Muscle of leg (tissue), 9 donors: ENCODE data around the gene FBXO42. TPM values are rescaled to one million over a fixed set of nuclear protein-coding genes. Genes with fewer than 3 reads are reported as not detected.

ENCODE experiments used
- polyA plus RNA-seq, 8 donors: library from polyadenylated mRNA; unstranded; fragments of 120-200 nt; gene quantifications; one replicate each; pipeline versions ENCODE4 v1.2.1 to v1.2.3, GENCODE V29; 2013; ENCODE audit warnings: inconsistent platforms in 1 of 8, low replicate concordance in 1 of 8; ENCODE audit not compliant: insufficient read length in 8 of 8, insufficient read depth in 1 of 8
- total RNA-seq: library from RNA; stranded (reverse); fragments of 120-200 nt; gene quantifications from one replicate; pipeline ENCODE4 v1.2.4, GENCODE V29; 2013

Gene FBXO42
- total and polyA plus RNA-seq, 9 donors = 14.8 to 21.0 (median 16.5) TPM

Other genes starting within 250 kb of the FBXO42 start
- gene EPHA2, start 196.4 kb downstream of the FBXO42 start, total RNA-seq = 3.3 TPM
- 1 to 10 TPM; 4.8 to 9.8 (median 7.0) TPM for gene EPHA2, start 196.4 kb downstream of the FBXO42 start, polyA plus RNA-seq
- 1.3 TPM for gene ARHGEF19, start 139.8 kb downstream of the FBXO42 start, total RNA-seq
- 1 to 10 TPM; 2.4 to 9.2 (median 3.1) TPM for gene ARHGEF19, start 139.8 kb downstream of the FBXO42 start, polyA plus RNA-seq
- gene CPLANE2, start 115.3 kb downstream of the FBXO42 start, total RNA-seq = 2.7 TPM
- 1 to 10 TPM; 1.7 to 3.4 (median 2.8) TPM for gene CPLANE2, start 115.3 kb downstream of the FBXO42 start, polyA plus RNA-seq
- gene SZRD1, start 14.8 kb upstream of the FBXO42 start, total RNA-seq = 52.8 TPM
- gene SZRD1, start 14.8 kb upstream of the FBXO42 start, polyA plus RNA-seq = 100 to 1,000 TPM in 1 of 8 donors, 10 to 100 TPM in 7; 74.1 to 102 (median 92.4) TPM
- gene SPATA21, start 84.9 kb upstream of the FBXO42 start, total RNA-seq = 0.04 TPM
- gene SPATA21, start 84.9 kb upstream of the FBXO42 start, polyA plus RNA-seq = under 1 TPM in 6 of 8 donors, not detected in 2; 0.10 to 0.24 (median 0.13) TPM
- gene NECAP2, start 88.2 kb upstream of the FBXO42 start, total RNA-seq = 43.9 TPM
- gene NECAP2, start 88.2 kb upstream of the FBXO42 start, polyA plus RNA-seq = 10 to 100 TPM; 33.7 to 45.5 (median 38.3) TPM
- 2,384 TPM for gene RNU1-1, start 161.8 kb upstream of the FBXO42 start, total RNA-seq
- not detected for gene RNU1-1, start 161.8 kb upstream of the FBXO42 start, polyA plus RNA-seq